Measurements from ENCODE around the gene UTRN. TPM values are rescaled to one million over a fixed set of nuclear protein-coding genes. Genes with fewer than 3 reads are reported as not detected.

The UTRN gene
- total RNA-seq, 2 donors from 2014 or later = 150 to 188 TPM

DNA sequence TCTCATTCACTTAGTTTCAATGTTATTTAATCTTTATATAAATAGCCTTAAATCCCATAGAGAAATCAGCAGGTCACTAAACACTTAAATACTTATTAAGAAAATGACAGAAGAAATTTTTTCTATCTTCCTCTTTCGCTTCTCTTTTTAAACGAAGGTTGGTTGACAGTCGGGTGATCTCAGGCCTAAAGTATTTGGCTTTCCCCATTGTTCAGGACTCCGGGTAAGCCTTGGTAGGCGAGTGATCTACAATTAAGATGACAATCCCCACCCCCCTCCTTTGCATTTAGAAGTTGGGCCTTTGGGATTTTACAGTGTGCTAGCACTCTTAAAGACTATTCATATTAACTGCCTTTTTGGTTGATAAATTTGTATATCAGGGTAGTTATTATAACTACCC, 19.7 kb upstream of the UTRN start:
- WGBS = 66% methylated on average over 5 of the region's 5 CpGs

DNA sequence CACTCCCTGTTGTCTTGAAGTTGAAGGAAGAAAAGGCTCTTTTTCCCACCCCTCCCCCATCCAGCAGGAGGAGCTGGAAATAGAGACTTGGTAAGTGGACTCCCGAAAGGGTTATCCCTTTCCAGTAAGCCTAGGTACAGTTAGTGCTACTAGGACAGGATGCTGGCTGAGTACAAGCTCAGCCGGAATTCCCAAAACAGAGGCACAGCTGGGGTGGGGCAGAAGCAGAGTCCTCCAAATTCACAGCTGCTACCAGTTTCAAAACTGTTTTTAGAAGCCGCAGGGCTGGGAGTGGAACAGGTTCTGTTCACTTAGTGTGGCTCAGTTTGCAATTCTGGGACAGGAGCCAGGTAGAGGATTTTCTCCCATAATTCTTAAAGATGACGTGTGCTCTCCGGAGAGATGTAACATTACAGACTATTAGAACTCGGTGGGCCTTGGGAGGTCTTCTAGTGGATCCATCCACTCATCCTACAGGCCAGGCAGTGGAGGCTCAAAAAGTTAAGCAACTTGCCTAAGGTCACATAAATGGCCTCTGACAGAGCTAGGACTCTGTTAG, 19.0 kb upstream of the UTRN start:
- intact Hi-C loops (cut with DNase I) = no loop called here
- Histone ChIP-seq H3K4me1 (replicated peaks) (no peaks in the 10 kb centered on the region), H3K9me3 (no peaks in the 10 kb centered on the region), H3K4me3 (no peak overlapping the region), H3K27me3 (replicated peaks; ENCODE audit: insufficient read depth) (no peaks in the 10 kb centered on the region), H3K27ac (peak overlapping the region in 1 of 2 donors; percentile 32), H3K36me3 (no peaks in the 10 kb centered on the region)
- peak; percentile 42 for DNase-seq (ENCODE audit: low spot score)
- 25% methylated on average over 6 of the region's 6 CpGs for WGBS
- TF ChIP-seq POLR2AphosphoS5 (IDR thresholded peaks at IDR 0.05) (peak; percentile 23), POLR2A (IDR thresholded peaks at IDR 0.05) (no peak)
- TF ChIP-seq, protein P1, sequence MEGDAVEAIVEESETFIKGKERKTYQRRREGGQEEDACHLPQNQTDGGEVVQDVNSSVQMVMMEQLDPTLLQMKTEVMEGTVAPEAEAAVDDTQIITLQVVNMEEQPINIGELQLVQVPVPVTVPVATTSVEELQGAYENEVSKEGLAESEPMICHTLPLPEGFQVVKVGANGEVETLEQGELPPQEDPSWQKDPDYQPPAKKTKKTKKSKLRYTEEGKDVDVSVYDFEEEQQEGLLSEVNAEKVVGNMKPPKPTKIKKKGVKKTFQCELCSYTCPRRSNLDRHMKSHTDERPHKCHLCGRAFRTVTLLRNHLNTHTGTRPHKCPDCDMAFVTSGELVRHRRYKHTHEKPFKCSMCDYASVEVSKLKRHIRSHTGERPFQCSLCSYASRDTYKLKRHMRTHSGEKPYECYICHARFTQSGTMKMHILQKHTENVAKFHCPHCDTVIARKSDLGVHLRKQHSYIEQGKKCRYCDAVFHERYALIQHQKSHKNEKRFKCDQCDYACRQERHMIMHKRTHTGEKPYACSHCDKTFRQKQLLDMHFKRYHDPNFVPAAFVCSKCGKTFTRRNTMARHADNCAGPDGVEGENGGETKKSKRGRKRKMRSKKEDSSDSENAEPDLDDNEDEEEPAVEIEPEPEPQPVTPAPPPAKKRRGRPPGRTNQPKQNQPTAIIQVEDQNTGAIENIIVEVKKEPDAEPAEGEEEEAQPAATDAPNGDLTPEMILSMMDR (IDR thresholded peaks at IDR 0.05) = no peak

More for the DNA sequence above, 19.7 kb upstream of the UTRN start:
- intact Hi-C loops (cut with DNase I) = no loop called here
- Histone ChIP-seq H3K36me3 (no peaks in the 10 kb centered on the region), H3K4me1 (replicated peaks) (no peaks in the 10 kb centered on the region), H3K4me3 (no peak overlapping the region), H3K27me3 (replicated peaks; ENCODE audit: insufficient read depth) (no peaks in the 10 kb centered on the region), H3K9me3 (no peaks in the 10 kb centered on the region), H3K27ac (no peak overlapping the region)
- TF ChIP-seq, protein P1 (IDR thresholded peaks at IDR 0.05) = no peak
- TF ChIP-seq POLR2A (IDR thresholded peaks at IDR 0.05) (no peak), POLR2AphosphoS5 (IDR thresholded peaks at IDR 0.05) (no peak)
- no peak for DNase-seq (ENCODE audit: low spot score)

DNA sequence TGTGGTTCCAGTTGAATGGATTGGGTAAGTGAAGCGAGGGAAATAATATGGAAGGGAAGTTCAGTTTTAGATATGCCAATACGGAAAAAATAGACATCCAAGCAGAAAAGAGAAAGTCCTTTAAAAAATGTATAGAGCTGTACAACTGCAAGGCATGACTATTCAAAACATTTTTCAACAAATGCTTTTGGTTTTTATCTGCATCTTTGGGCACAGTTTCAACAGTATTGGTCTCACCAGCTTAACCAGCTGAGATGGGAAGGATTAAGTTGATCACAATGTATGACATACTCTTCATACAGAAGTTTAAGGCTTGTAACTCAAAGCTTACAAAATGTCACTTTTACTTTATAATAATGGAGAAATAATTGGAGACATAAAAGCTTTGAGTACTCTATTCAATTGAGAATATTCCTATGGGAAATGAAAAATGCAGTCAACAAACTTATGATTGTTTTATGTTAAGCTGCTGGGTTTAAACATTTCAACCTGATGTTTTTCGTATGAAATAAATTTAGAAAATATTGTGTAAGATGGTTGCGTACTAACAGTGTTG, 16.3 kb upstream of the UTRN start:
- TF ChIP-seq POLR2A (IDR thresholded peaks at IDR 0.05) (no peak), POLR2AphosphoS5 (IDR thresholded peaks at IDR 0.05) (no peak)
- TF ChIP-seq, protein P1 (IDR thresholded peaks at IDR 0.05) = no peak
- no peaks in the 10 kb centered on the region for H3K27me3 ChIP-seq (replicated peaks; ENCODE audit: insufficient read depth)
- H3K4me1 ChIP-seq (replicated peaks) = no peaks in the 10 kb centered on the region
- no peak for DNase-seq (ENCODE audit: low spot score)
- whole genome bisulfite sequencing = 90% methylated on average over 4 of the region's 4 CpGs
- H3K9me3 ChIP-seq = no peaks in the 10 kb centered on the region
- no peak overlapping the region for H3K27ac ChIP-seq
- intact Hi-C loops (cut with DNase I) = no loop called here
- no peaks in the 10 kb centered on the region for H3K36me3 ChIP-seq
- H3K4me3 ChIP-seq = no peak overlapping the region

DNA sequence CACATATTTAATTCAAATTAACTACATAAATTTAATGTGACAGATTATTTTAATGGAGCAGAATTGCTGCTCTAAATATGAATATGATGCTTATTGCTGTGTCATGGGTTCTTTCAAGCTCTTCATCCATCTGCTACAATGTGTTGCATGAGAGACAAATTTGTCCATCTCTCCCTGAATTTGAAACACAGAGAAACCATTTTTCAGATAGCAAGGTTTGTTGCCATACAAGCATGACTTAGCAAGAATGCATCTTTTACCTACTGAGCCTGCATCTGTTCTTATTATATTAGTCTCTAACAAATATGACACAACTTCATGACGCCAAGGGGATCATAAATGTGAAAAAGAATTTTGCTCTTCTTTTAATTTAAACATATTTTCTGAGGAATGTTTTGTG, 8.0 kb upstream of the UTRN start:
- Histone ChIP-seq H3K4me1 (replicated peaks) (no peaks in the 10 kb centered on the region), H3K9me3 (no peaks in the 10 kb centered on the region), H3K27ac (no peak overlapping the region), H3K4me3 (no peak overlapping the region), H3K36me3 (no peaks in the 10 kb centered on the region), H3K27me3 (replicated peaks; ENCODE audit: insufficient read depth) (no peaks in the 10 kb centered on the region)
- intact Hi-C loops (cut with DNase I) = no loop called here
- TF ChIP-seq POLR2AphosphoS5 (IDR thresholded peaks at IDR 0.05) (no peak), POLR2A (IDR thresholded peaks at IDR 0.05) (no peak)
- TF ChIP-seq, protein P1 (IDR thresholded peaks at IDR 0.05) = no peak
- no peak for DNase-seq (ENCODE audit: low spot score)
- WGBS = 86% methylated on average over 1 of the region's 1 CpG

DNA sequence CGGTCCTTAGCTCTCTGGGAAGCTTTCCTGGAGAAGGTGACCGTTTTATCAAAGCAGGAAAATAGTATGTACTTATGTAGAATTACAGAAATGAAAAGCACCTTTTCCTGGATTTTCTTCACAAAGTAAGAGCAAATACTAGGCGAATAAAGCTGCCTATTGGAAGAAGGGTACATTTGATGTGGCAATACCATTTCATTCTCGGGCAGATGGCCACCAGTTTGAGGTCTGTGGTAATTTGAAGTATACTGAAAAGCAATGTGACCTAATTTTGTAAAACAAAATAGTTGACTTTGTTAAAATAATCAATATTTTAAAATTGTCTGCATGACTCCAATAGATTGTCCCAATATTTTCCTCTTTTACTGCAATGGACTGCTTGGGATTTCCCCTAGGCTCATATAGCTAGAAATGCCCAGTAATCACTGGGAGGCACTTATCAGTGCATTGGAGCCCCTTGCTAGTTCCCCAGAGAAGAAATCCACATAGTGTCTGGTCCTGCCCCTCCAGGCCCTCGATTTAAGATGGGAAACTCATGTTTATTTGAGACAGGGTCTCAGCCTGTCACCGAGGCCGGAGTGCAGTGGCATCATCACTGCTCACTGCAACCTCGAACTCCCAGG, 7.4 kb upstream of the UTRN start:
- H3K27ac ChIP-seq = no peak overlapping the region
- no peaks in the 10 kb centered on the region for H3K9me3 ChIP-seq
- H3K27me3 ChIP-seq (replicated peaks; ENCODE audit: insufficient read depth) = no peaks in the 10 kb centered on the region
- no peaks in the 10 kb centered on the region for H3K4me1 ChIP-seq (replicated peaks)
- intact Hi-C loops (cut with DNase I) = no loop called here
- H3K4me3 ChIP-seq = no peak overlapping the region
- 88% methylated on average over 8 of the region's 8 CpGs for WGBS
- DNase-seq (ENCODE audit: low spot score) = no peak
- no peaks in the 10 kb centered on the region for H3K36me3 ChIP-seq
- TF ChIP-seq POLR2AphosphoS5 (IDR thresholded peaks at IDR 0.05) (no peak), POLR2A (IDR thresholded peaks at IDR 0.05) (no peak)
- TF ChIP-seq, protein P1 (IDR thresholded peaks at IDR 0.05) = no peak
